Activated gamma-delta T cell treated with anti-CD3 and anti-CD28 coated beads, Interleukin-2, amount 50 U/mL, for 16 hours (primary cell): ENCODE measurements around the gene MTA2.

Source experiments
- DNase-seq: peaks from one replicate; pipeline ENCODE4 v3.0.0-alpha.2; 2020; ENCODE audit warnings: low read depth

MTA2 gene

GRCh38 chr11:62546244-62546928 is 55.3 kb downstream of the MTA2 start, which contains the start of gene AHNAK:
TSS of gene AHNAK (minus strand) at chr11:62546806. CDS start at chr11:62536098, 10,708 bp downstream.
- no peak for DNase-seq

GRCh38 chr11:62545437-62546243 is 56.0 kb downstream of the MTA2 start:
- no peak for DNase-seq

GRCh38 chr11:62544581-62545436 is 56.9 kb downstream of the MTA2 start:
- no peak for DNase-seq

- no peak for DNase-seq
Measured at GRCh38 chr11:62543680-62544444, 57.8 kb downstream of the MTA2 start.
